RWPE1 (cell line): ENCODE results near the gene ATR.

Source experiments
- CTCF ChIA-PET: fragments of 350-600 bp; sonication (Branson Sonifier 250); formaldehyde crosslinking; extraction: SDS; loops from one replicate; lab custom pipeline; 2021; lab: Yijun Ruan, JAX
- POLR2A ChIA-PET: fragments of 400-600 bp; formaldehyde crosslinking; extraction: SDS; loops from one replicate; lab custom pipeline; 2020; ENCODE audit warnings: antibody characterized with exemption; ENCODE audit not compliant: low non-redundant PET; lab: Yijun Ruan, JAX
- DNase-seq: peaks from one replicate; pipeline ENCODE4 v3.0.0; 2012; ENCODE audit warnings: low spot score
- H3K27ac ChIP-seq: fragments of 450-650 bp; 2 replicates; pipeline ENCODE4 v1.5.1; 2017
- TF ChIP-seq, protein P1 (sequence below): fragments of 450-650 bp; conservative IDR thresholded peaks from 2 replicates; pipeline ENCODE4 v1.5.1; 2017; ENCODE audit warnings: low read depth, mild to moderate bottlenecking

ATR gene

DNA sequence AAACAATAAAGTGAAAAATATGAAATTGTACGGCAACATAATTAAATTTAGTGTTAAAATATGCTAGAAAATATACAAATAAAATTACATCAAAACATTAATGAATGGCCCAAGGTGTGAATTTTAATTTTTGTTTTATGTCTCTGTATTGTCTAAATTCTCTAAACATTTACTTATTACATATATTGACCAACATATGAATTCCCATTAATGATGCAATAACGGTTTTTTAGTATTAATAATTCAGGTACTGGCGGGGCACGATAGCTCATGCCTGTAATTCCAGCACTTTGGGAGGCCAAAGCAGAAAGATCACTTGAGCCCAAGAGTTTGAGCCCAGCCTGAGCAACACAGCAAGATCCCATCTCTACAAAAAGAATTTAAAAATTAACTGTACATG, 110.1 kb downstream of the ATR start:
- no peak for DNase-seq
- ChIA-PET CTCF (interaction anchor here (0.6 kb wide), 1 partner anchor 16 kb away, joined by 5 read pairs; no protein-coding TSS in a partner anchor), POLR2A (no interaction called here)
- H3K27ac ChIP-seq, result no peak overlapping the region
- TF ChIP-seq, protein P1, sequence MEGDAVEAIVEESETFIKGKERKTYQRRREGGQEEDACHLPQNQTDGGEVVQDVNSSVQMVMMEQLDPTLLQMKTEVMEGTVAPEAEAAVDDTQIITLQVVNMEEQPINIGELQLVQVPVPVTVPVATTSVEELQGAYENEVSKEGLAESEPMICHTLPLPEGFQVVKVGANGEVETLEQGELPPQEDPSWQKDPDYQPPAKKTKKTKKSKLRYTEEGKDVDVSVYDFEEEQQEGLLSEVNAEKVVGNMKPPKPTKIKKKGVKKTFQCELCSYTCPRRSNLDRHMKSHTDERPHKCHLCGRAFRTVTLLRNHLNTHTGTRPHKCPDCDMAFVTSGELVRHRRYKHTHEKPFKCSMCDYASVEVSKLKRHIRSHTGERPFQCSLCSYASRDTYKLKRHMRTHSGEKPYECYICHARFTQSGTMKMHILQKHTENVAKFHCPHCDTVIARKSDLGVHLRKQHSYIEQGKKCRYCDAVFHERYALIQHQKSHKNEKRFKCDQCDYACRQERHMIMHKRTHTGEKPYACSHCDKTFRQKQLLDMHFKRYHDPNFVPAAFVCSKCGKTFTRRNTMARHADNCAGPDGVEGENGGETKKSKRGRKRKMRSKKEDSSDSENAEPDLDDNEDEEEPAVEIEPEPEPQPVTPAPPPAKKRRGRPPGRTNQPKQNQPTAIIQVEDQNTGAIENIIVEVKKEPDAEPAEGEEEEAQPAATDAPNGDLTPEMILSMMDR, result no peak

DNA sequence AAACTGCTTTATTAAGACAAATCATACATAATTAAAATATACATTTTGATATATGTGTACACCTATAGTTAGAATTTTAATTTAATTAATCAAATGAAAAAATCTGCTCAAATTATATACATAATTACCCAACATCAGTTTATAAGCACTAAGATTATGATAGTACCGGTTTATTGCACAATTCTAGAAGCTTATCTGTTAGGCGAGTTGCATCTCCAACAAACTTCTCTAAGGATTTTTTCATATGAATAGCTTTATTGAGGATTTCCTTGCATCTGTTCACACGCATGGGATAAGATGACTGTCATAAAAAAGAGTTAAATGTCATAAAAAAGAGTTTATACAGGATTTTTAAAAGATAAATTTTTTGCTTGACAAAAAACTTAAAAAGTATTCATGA, 110.8 kb downstream of the ATR start:
- DNase-seq, result no peak
- H3K27ac ChIP-seq, result no peak overlapping the region
- ChIA-PET CTCF (no interaction called here), POLR2A (no interaction called here)
- TF ChIP-seq, protein P1, result no peak

DNA sequence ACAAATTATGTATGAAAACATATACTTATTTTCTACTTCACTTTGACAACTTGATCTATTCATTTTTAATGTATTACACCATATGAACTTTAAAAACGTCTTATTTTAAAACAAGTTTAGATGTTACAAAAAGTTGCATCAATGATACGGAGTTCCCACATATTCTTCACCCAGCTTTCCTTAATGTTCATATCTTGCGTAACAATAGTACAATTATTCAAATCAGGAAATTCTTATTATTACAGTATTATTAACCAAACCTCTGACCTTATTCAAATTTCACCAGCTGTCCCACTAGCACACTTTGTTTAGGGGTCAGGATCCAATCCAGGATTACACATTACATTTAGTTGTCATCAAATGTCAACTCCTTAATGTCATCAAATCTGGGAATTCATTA, 117.8 kb downstream of the ATR start:
- DNase-seq, result no peak
- POLR2A ChIA-PET, result no interaction called here
- H3K27ac ChIP-seq, result no peak overlapping the region
- CTCF ChIA-PET, result interaction anchor here (0.6 kb wide), 1 partner anchor 35 kb away, joined by 3 read pairs; no protein-coding TSS in a partner anchor
- TF ChIP-seq, protein P1, result no peak

DNA sequence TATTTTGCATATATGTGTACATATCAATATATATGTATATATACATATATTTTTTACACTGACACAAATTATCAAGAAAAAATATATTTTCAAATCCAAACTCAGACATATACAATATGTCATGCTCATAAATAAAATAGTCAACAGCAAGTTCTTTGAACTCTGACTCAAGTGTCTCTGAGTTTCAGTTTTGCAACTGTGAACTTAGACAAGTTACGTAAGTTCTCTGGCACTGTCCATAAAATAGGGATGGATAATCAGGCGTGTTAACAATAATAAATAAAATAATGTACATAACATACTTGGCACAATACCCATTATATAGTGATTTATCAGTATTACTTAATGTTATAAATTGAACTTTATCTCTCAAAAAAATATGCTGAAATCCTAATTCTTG, 118.6 kb downstream of the ATR start:
- H3K27ac ChIP-seq, result no peak overlapping the region
- CTCF ChIA-PET, result interaction anchor here (0.6 kb wide), 1 partner anchor 34 kb away, joined by 3 read pairs; no protein-coding TSS in a partner anchor
- POLR2A ChIA-PET, result no interaction called here
- no peak for DNase-seq
- TF ChIP-seq, protein P1, result no peak

DNA sequence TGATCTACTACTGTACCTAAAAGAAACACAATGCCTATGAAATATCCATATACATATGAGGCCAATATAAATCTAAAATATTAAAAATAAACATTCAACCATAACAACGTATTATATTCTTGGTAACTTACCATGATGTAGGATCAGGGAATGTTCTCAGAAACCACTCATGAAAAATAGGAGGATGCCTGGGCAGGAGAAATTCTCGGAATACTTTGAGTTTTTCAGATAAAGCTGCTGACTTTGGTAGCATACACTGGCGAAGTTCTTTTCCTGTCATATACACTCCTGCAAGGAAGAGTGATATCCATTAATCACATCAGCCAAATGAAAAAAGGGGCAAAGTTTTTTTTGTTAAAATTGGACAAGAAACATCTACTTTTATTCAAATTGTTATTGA, 119.4 kb downstream of the ATR start:
- TF ChIP-seq, protein P1, result no peak
- ChIA-PET CTCF (no interaction called here), POLR2A (no interaction called here)
- DNase-seq, result no peak
- no peak overlapping the region for H3K27ac ChIP-seq

DNA sequence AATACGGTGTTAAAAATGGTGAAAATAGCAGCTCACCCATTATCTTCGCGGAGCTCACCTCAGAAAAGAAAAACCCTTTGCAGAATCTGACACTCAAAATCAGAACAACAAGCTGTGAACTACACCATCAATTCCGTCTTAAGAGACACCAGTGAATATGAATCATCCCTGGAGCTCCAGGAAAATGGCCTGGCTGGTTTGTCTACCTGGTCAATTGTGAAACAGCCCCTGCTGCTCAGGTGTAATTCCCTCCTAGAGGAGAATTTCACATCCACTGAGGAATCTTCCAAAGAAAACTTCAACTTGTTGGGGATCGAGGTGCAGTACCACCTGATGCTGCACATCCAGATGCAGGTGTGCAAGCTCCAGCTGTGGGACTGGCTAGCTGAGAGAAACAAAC, 127.7 kb downstream of the ATR start:
- DNase-seq, result no peak
- TF ChIP-seq, protein P1, result no peak
- no peak overlapping the region for H3K27ac ChIP-seq
- ChIA-PET POLR2A (no interaction called here), CTCF (no interaction called here)
